Activated naive CD8-positive, alpha-beta T cell treated with anti-CD3 and anti-CD28 coated beads for 36 hours (primary cell): Measurements from ENCODE around the gene PLPP7. TPM values are rescaled to one million over a fixed set of nuclear protein-coding genes. Genes with fewer than 3 reads are reported as not detected.
"Not testable (repeated sequence)": the region's sequence is repeated elsewhere in the genome, so short reads cannot be mapped to it uniquely, and the experiment has no call there.

ENCODE experiments used
- DNase-seq: peaks from one replicate; pipeline ENCODE4 v3.0.0; 2021
- H3K27ac Mint-ChIP-seq: one replicate; pipeline ENCODE4 v1.8.0; 2022; ENCODE audit warnings: mild to moderate bottlenecking, moderate library complexity, mixed read lengths
- H3K27me3 Mint-ChIP-seq: one replicate; pipeline ENCODE4 v1.8.0; 2022; ENCODE audit warnings: mild to moderate bottlenecking, mixed read lengths
- H3K36me3 Mint-ChIP-seq: one replicate; pipeline ENCODE4 v1.8.0; 2021; ENCODE audit warnings: mild to moderate bottlenecking, mixed read lengths
- H3K4me1 Mint-ChIP-seq: one replicate; pipeline ENCODE4 v1.8.0; 2021; ENCODE audit warnings: mixed read lengths
- H3K4me3 Mint-ChIP-seq: one replicate; pipeline ENCODE4 v1.8.0; 2022; ENCODE audit warnings: mild to moderate bottlenecking, moderate library complexity, mixed read lengths
- H3K9me3 Mint-ChIP-seq: one replicate; pipeline ENCODE4 v1.8.0; 2022; ENCODE audit warnings: mixed read lengths
- total RNA-seq, 2 experiments: library from RNA; stranded (reverse); gene quantifications; one replicate each; pipeline ENCODE4 v1.2.3, GENCODE V29; 2021

PLPP7 gene
- total RNA-seq, 2 experiments from 2014 or later: 0.35 to 0.42 TPM

DNA sequence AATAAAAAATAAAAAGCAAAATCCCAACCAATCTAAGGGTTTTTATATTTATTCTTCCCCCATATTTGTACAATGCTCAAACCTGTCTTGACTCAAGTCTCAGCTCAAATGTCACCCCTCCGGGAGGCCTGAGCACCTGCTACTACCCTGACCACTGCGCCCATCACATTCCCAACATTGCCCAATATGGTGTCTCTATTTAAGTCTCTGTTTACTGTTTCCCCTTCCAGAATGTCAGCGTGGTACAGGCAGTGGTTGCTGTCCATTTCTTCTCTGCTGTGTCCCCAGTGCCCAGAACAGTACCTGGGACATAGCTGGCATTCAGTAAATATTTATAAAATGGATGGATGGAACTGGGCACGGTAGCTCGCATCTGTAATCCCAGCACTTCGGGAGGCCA, 57.0 kb downstream of the PLPP7 start:
- Mint-ChIP-seq H3K27ac (no peak overlapping the region), H3K4me1 (peaks cover 7% of the 10 kb centered on the region), H3K9me3 (no peaks in the 10 kb centered on the region), H3K4me3 (no peak overlapping the region), H3K27me3 (peaks cover 3% of the 10 kb centered on the region), H3K36me3 (no peaks in the 10 kb centered on the region)
- DNase-seq: no peak

DNA sequence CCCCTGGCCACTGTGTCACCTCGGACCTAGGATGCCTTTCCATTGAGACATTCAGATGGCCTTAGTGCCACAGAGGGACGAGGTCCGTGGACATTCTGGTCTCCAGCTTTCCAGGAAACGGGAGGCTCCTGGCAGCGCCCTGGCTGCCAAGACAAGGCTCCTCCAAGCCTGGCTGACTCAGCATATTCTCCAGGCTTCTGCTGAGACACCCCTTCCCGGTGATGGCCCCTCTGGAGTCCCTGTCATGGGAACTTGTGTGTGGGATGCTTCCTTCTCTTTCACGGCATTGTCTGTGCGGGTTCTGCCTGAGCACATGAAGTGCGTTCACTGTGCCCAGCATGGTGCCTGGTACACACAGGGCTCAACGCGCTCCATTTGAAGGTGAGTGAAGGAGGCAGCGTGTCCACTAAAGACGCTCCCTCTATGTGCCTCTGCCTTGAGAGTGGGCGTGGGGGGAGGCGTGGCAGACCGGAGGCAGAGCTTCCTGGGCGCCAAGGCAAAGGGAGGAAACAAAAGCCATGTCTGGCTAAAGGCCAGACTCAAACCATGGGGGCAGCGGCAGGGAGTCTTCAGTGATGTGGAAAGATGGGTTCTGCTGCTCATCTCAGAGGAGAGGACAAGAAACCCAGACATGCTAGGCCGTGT, 58.0 kb downstream of the PLPP7 start:
- H3K27me3 Mint-ChIP-seq: peaks cover 3% of the 10 kb centered on the region
- no peak overlapping the region for H3K27ac Mint-ChIP-seq
- no peaks in the 10 kb centered on the region for H3K36me3 Mint-ChIP-seq
- H3K9me3 Mint-ChIP-seq: no peaks in the 10 kb centered on the region
- H3K4me1 Mint-ChIP-seq: peaks cover 7% of the 10 kb centered on the region
- H3K4me3 Mint-ChIP-seq: no peak overlapping the region
- DNase-seq: no peak

DNA sequence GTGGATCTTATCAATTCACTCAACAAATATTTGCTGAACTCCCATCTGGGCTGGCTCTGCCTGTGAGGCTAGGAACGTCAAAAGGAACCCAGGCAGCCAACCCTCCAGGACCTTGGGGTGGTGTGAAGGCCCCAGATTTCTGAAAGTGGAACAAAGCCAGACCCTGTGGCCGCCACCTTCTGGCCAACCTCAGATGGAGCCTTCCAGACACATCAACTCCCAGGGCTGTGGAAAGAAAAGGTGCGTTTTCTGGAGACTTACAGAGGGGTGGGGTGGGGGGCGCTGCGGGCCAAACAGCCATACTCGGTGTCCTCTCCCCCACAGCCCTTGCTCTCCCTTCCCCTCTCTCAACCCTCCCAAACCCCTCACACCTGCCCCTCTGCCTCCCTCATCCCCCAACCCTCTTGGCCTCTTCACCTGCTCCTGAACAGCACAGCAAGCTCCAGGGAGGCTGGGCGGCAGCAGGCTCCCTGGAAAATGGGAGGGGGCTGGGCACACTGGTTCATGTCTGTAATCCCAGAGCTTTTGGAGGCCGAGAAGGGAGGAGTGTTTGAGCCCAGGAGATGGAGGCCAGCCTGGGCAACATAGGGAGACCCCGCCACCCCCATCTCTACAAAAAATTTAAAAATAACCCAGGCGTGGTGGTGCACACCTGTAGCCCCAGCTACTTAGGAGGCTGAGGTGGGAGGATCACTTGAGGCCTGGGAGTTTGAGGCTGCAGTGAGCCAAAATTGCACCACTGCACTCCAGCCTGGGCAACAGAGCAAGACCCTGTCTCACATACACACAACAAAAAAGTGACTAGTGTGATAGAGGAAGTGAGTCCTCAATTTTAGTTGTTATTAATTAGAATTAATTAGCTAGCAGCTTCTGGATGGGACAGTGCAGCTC, 59.4 kb downstream of the PLPP7 start:
- H3K4me3 Mint-ChIP-seq: no peak overlapping the region
- no peaks in the 10 kb centered on the region for H3K36me3 Mint-ChIP-seq
- H3K9me3 Mint-ChIP-seq: no peaks in the 10 kb centered on the region
- H3K27ac Mint-ChIP-seq: no peak overlapping the region
- peaks cover 7% of the 10 kb centered on the region for H3K4me1 Mint-ChIP-seq
- peaks cover 3% of the 10 kb centered on the region for H3K27me3 Mint-ChIP-seq
- no peak for DNase-seq

DNA sequence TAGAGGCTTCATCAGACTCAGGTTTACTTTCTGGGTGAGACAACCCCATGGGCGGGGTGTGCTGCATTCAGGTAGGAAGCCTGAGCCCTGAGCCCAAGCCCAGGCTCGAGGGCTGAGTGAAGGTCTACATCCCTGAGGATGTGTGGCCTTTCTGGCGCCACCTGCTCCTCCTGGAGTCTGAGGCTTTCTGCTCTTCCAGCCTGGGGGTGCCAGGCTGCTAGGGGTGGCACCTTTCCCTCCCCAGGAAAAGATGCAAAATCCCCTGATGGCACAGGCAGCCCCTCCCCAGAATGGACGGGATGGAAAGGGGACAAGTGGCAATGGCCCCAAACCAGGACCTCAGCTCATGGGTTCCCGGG, 60.0 kb downstream of the PLPP7 start:
- H3K27me3 Mint-ChIP-seq: no peaks in the 10 kb centered on the region
- no peak overlapping the region for H3K4me3 Mint-ChIP-seq
- H3K27ac Mint-ChIP-seq: no peak overlapping the region
- no peak for DNase-seq
- H3K9me3 Mint-ChIP-seq: no peaks in the 10 kb centered on the region
- H3K36me3 Mint-ChIP-seq: no peaks in the 10 kb centered on the region
- peaks cover 7% of the 10 kb centered on the region for H3K4me1 Mint-ChIP-seq

DNA sequence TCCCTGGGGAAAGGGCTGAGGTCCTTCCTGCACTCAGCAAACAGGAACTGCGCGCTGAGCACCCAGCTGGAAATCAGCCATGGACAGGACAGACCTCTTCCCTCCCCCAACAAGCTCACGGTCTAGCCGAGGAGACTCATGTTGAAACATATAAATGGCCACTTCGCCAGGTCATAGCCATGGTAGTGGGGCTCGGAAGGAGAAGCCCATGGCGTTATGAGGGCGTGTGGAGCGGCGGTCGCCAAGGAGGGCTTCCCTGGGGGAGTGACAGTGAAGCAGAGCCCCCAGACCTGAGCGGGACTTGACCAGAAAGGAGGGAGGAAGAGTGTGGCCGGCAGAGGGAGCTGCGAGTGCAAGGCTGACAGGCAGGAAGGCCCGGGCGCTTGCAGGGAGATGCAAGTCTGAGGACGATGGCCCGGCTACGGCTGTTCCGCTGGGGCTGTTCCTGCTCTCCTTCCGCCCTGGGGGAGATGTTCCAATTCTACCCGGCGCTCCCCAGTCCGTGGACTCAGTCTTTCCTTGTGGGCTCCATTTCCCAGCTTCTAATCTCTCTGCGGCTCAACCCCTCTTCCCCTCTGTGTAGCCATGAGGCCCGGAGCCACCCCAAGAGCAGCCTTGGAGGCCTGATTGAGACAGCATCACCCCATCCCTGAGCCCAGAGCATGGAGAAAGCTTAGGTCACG, 60.5 kb downstream of the PLPP7 start:
- H3K9me3 Mint-ChIP-seq: no peaks in the 10 kb centered on the region
- peak; percentile 88 for DNase-seq
- H3K36me3 Mint-ChIP-seq: no peaks in the 10 kb centered on the region
- peak overlapping the region; percentile 54 for H3K4me3 Mint-ChIP-seq
- peak overlapping the region; percentile 72 for H3K27ac Mint-ChIP-seq
- no peaks in the 10 kb centered on the region for H3K27me3 Mint-ChIP-seq
- peaks cover 7% of the 10 kb centered on the region for H3K4me1 Mint-ChIP-seq

DNA sequence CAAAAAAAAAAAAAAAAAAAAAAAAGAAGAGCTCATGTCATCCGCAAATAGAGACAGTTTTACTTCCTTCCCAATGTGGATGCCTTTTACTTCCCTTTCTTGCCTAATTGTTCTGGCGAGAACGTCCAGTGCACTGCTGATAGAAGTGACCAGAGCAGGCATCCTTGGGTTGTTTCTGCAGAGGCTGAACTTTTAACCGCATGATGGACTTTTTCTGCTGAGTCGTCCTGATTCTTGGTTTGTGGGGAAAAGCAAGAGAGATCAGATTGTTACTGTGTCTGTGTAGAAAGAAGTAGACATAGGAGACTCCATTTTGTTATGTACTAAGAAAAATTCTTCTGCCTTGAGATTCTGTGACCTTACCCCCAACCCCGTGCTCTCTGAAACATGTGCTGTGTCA, 67.0 kb downstream of the PLPP7 start:
- not testable (repeated sequence) for H3K9me3 Mint-ChIP-seq, DNase-seq, H3K36me3 Mint-ChIP-seq, H3K27me3 Mint-ChIP-seq, H3K27ac Mint-ChIP-seq, H3K4me3 Mint-ChIP-seq
- H3K4me1 Mint-ChIP-seq: peaks cover 19% of the 10 kb centered on the region

DNA sequence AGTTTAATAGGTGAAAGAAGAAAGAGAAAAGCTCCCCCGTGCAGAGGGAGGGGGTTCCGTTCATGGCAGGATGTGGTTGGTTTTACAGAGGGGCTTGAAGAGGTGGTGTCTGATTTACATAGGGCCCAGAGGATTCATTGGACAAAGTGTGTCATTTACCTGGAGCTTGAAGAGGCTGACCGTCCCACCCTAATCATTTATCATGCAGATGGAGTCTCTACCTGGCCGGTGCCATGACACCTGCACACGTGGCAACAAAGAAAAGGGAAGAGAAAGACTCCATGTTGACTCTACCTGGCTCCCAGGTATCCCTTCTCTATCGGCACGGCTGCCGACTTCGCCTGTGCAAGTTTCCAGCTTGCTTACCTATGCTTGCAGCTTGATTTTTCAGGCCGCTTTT, 69.0 kb downstream of the PLPP7 start:
- Mint-ChIP-seq H3K27me3 (no peaks in the 10 kb centered on the region), H3K9me3 (no peaks in the 10 kb centered on the region), H3K27ac (peak overlapping the region; percentile 40), H3K4me1 (peaks cover 27% of the 10 kb centered on the region), H3K4me3 (peak overlapping the region; percentile 54), H3K36me3 (no peaks in the 10 kb centered on the region)
- DNase-seq: no peak

Other genes with a start within 250 kb of the PLPP7 start
- gene AIF1L, start 193.2 kb upstream of the PLPP7 start, total RNA-seq: 1 to 10 TPM in 1 of 2 experiments, under 1 TPM in 1; 0.92 to 1.3 TPM
- 10 to 100 TPM; 68.2 to 73.2 TPM for gene NUP214, start 164.1 kb upstream of the PLPP7 start, total RNA-seq
- gene FAM78A, start 13.2 kb upstream of the PLPP7 start, total RNA-seq: 10 to 100 TPM; 36.1 to 37.4 TPM
- 100 to 1,000 TPM; 128 to 135 TPM for gene PRRC2B, start 104.4 kb downstream of the PLPP7 start, total RNA-seq
- 10 to 100 TPM; 19.4 to 21.5 TPM for gene POMT1, start 213.2 kb downstream of the PLPP7 start, total RNA-seq
- gene UCK1, start 241.5 kb downstream of the PLPP7 start, total RNA-seq: 10 to 100 TPM; 22.1 to 23.0 TPM